HepG2 (cell line): ENCODE results near the gene TRIM31. TPM values are rescaled to one million over a fixed set of nuclear protein-coding genes. Genes with fewer than 3 reads are reported as not detected.

Source experiments
- ATAC-seq: fragments of 200-7000 bp; cut with Tn5 transposase; 3 replicates; pipeline ENCODE4 v1.9.1; 2020; ENCODE audit warnings: mild to moderate bottlenecking, moderate library complexity
- BruUV-seq: library from RNA; stranded (reverse); fragments of 400-500 nt; replicated peaks from 2 replicates; lab custom pipeline; 2021; lab: Mats Ljungman, UMichigan
- CTCF ChIA-PET: fragments of 300-600 bp; formaldehyde crosslinking; extraction: SDS; loops from one replicate; lab custom pipeline; 2021; ENCODE audit warnings: low total read pairs, inconsistent platforms, low intra/inter-chr PET ratio; lab: Yijun Ruan, JAX
- POLR2A ChIA-PET: fragments of 350-600 bp; sonication (Branson Sonifier 250); formaldehyde crosslinking; loops from one replicate; lab custom pipeline; 2020; ENCODE audit warnings: antibody characterized with exemption, inconsistent platforms; lab: Yijun Ruan, JAX
- DNase-seq: peaks from one replicate; pipeline ENCODE4 v3.0.0-alpha.2; 2015; ENCODE audit warnings: low spot score
- FAIRE-seq: peaks from 3 replicates; lab custom pipeline; 2011; peaks lifted over from hg19 to GRCh38; lab: Jason Lieb, UNC
- H2AFZ ChIP-seq: one replicate; pipeline ENCODE4 v1.6.1; 2011; ENCODE audit warnings: low read length, inconsistent platforms
- H3K27ac ChIP-seq: fragments of 300-600 bp; 3 replicates; pipeline ENCODE4 v1.8.0; 2011; ENCODE audit warnings: mixed run types, mild to moderate bottlenecking, mixed read lengths, low read length, inconsistent platforms; ENCODE audit not compliant: insufficient read depth; ENCODE audit errors: extremely low read length
- H3K27me3 ChIP-seq, 2 experiments: fragments of 200-600 bp in 1 of 2; 2 replicates in 1 of 2; 3 replicates in 1 of 2; pipeline versions ENCODE4 v1.6.0 to v1.8.0; 2011; ENCODE audit warnings: low read length in 2 of 2, mild to moderate bottlenecking in 2 of 2, moderate library complexity in 2 of 2, inconsistent platforms in 1 of 2; ENCODE audit not compliant: insufficient read depth in 2 of 2, control insufficient read depth in 1 of 2
- H3K36me3 ChIP-seq, 2 experiments: fragments of 200-600 bp in 1 of 2; replicated peaks in 1 of 2; 2 replicates in 1 of 2; 3 replicates in 1 of 2; pipeline versions ENCODE4 v1.5.1 to v1.8.0; 2011; ENCODE audit warnings: low read length in 2 of 2, inconsistent platforms in 1 of 2; ENCODE audit not compliant: insufficient read depth in 2 of 2, control insufficient read depth in 1 of 2
- H3K4me1 ChIP-seq: 2 replicates; pipeline ENCODE4 v1.5.1; 2012; ENCODE audit warnings: low read length, inconsistent platforms; ENCODE audit not compliant: insufficient read depth
- H3K4me2 ChIP-seq: 2 replicates; pipeline ENCODE4 v1.6.0; 2011; ENCODE audit warnings: low read depth, low read length, inconsistent platforms
- H3K4me3 ChIP-seq, 3 experiments: fragments of 200-600 bp in 1 of 3; sonication (generic), shearing (Covaris generic) in 1 of 3; replicated peaks in 1 of 3; 2 replicates each; pipeline ENCODE4 v1.5.1; 2011 to 2016; ENCODE audit warnings: low read length in 3 of 3, inconsistent platforms in 2 of 3, low read depth in 2 of 3, mild to moderate bottlenecking in 2 of 3, control low read depth in 1 of 3, mixed read lengths in 1 of 3; ENCODE audit not compliant: insufficient read depth in 1 of 3
- H3K79me2 ChIP-seq: one replicate; pipeline ENCODE4 v1.6.1; 2011; ENCODE audit warnings: low read length, inconsistent platforms; ENCODE audit not compliant: insufficient read depth
- H3K9ac ChIP-seq: 2 replicates; pipeline ENCODE4 v1.6.0; 2011; ENCODE audit warnings: mild to moderate bottlenecking, low read depth, low read length, inconsistent platforms; ENCODE audit not compliant: insufficient read depth
- H3K9me3 ChIP-seq: 2 replicates; pipeline ENCODE4 v1.5.1; 2012; ENCODE audit warnings: mild to moderate bottlenecking, low read length
- H4K20me1 ChIP-seq: 2 replicates; pipeline ENCODE4 v1.6.0; 2011; ENCODE audit warnings: inconsistent platforms, mild to moderate bottlenecking, low read length, moderate library complexity; ENCODE audit not compliant: insufficient read depth
- ATAD3A ChIP-seq: sonication (generic); formaldehyde crosslinking; IDR thresholded peaks from 2 replicates; pipeline ENCODE4 v1.4.0; 2020; ENCODE audit warnings: missing genetic modification reagents
- CCAR2 ChIP-seq: fragments of 200-400 bp; formaldehyde crosslinking; optimal IDR thresholded peaks from 2 replicates; pipeline ENCODE3; 2018; ENCODE audit warnings: low read depth, mild to moderate bottlenecking, low read length, moderate library complexity
- ETV6 ChIP-seq: sonication (generic); formaldehyde crosslinking; conservative IDR thresholded peaks from 2 replicates; pipeline ENCODE4 v1.4.0; 2020; ENCODE audit warnings: missing genetic modification reagents
- HDAC1 ChIP-seq: sonication (generic); formaldehyde crosslinking; IDR thresholded peaks from 2 replicates; pipeline ENCODE4 v1.5.1; 2020; ENCODE audit warnings: mild to moderate bottlenecking, missing genetic modification reagents
- MED8 ChIP-seq: sonication (generic); formaldehyde crosslinking; IDR thresholded peaks from 2 replicates; pipeline ENCODE4 v1.8.1; 2023; ENCODE audit warnings: mild to moderate bottlenecking, missing genetic modification reagents; ENCODE audit not compliant: insufficient replicate concordance
- MXD4 ChIP-seq: IDR thresholded peaks from 2 replicates; pipeline ENCODE4 v1.6.1; 2016; ENCODE audit warnings: mild to moderate bottlenecking, missing biosample characterization, missing genetic modification reagents
- NFKB2 ChIP-seq: sonication (generic); formaldehyde crosslinking; IDR thresholded peaks from 2 replicates; pipeline ENCODE4 v1.4.0; 2020; ENCODE audit warnings: missing genetic modification reagents, borderline replicate concordance
- SNAPC4 ChIP-seq: sonication (generic); formaldehyde crosslinking; IDR thresholded peaks from 2 replicates; pipeline ENCODE4 v1.4.0; 2020; ENCODE audit warnings: mild to moderate bottlenecking, missing genetic modification reagents
- ZBTB4 ChIP-seq: sonication (generic); formaldehyde crosslinking; IDR thresholded peaks from 2 replicates; pipeline ENCODE4 v1.4.0; 2020; ENCODE audit warnings: missing genetic modification reagents, mild to moderate bottlenecking, borderline replicate concordance
- ZNF543 ChIP-seq: sonication (generic); formaldehyde crosslinking; IDR thresholded peaks from 2 replicates; pipeline ENCODE4 v1.4.0; 2020; ENCODE audit warnings: mild to moderate bottlenecking, missing genetic modification reagents
- ZNF572 ChIP-seq: sonication (generic); formaldehyde crosslinking; IDR thresholded peaks from 2 replicates; pipeline ENCODE4 v1.5.1; 2020; ENCODE audit warnings: mild to moderate bottlenecking, missing genetic modification reagents
- WGBS: methylation state at CpG from one replicate; pipeline ENCODE4 v1.1.6; 2017; ENCODE audit warnings: low lambda C conversion rate; 5-methylcytosine and 5-hydroxymethylcytosine counted together
- in situ Hi-C: cut with HindIII; loops from 2 replicates; pipeline ENCODE4 v1.10.0; 2017; ENCODE audit warnings: low pct_unique_long_range_greater_than_20kb; ENCODE audit not compliant: extremely low pct_ligation_motif_present
- intact Hi-C: fragments of 100-400 bp; cut with micrococcal nuclease; formaldehyde crosslinking; loops from one replicate; pipeline ENCODE4 v1.10.0; 2022; ENCODE audit not compliant: unreplicated experiment
- polyA plus RNA-seq, 8 experiments: library from polyadenylated mRNA; depleted of rRNA in 3 of 8; stranded (reverse) in 7 of 8; unstranded in 1 of 8; fragments of >200 nt; fragmentation: Illumina TruSeq in 4 of 8; extraction: Trizol in 4 of 8; gene quantifications; 2 replicates each; pipeline versions ENCODE4 v1.2.1 to v1.2.3, GENCODE V29; 2011 to 2016; ENCODE audit warnings: low read depth in 4 of 8, missing spikeins in 1 of 8, mixed read lengths in 1 of 8; ENCODE audit not compliant: insufficient read depth in 1 of 8
- total RNA-seq, 5 experiments: library from RNA; depleted of rRNA; stranded (reverse); fragments of >200 nt; fragmentation: Illumina TruSeq; extraction: Trizol; gene quantifications; 2 replicates each; pipeline ENCODE4 v1.2.3, GENCODE V29; 2016; ENCODE audit warnings: low read depth in 1 of 5

The TRIM31 gene
- total and polyA plus RNA-seq, 2 of the 13 experiments (the other 11 are each of a cell fraction or from before 2014, with no cell fraction given) = 0.13 to 0.51 TPM

GRCh38 chr6:30061092-30061857, 51.6 kb downstream of the TRIM31 start, which contains the start of gene POLR1H:
TSS of gene POLR1H (plus strand) at chr6:30061265. CDS start at chr6:30061525, 260 bp downstream.
- in situ Hi-C loops (no loop called here), intact Hi-C loops (loop anchor here (1.0 to 2.0 kb wide), 2 partner anchors 42 to 110 kb away; no protein-coding TSS in a partner anchor)
- peaks cover 35% of the 10 kb centered on the region for H3K4me1 ChIP-seq
- FAIRE-seq (peak; percentile 94), DNase-seq (peak; percentile 95), ATAC-seq (peak; percentile 98)
- peaks cover 0 to 4% of the 10 kb centered on the region in 2 experiments; a peak in 1 of 5 replicates for H3K27me3 ChIP-seq
- no peaks in the 10 kb centered on the region for H4K20me1 ChIP-seq
- peak within 1 kb of the TSS; percentile 92 for H2AFZ ChIP-seq
- peak within 1 kb of the TSS; percentile 75 for H3K27ac ChIP-seq
- CTCF ChIA-PET = no interaction called here
- WGBS = under 1% methylated on average over 40 of the region's 48 CpGs
- H3K36me3 ChIP-seq = peaks cover 0 to 9% of the 10 kb centered on the region in 2 experiments; a peak in 2 of 5 replicates
- H3K9ac ChIP-seq = peak within 1 kb of the TSS; percentile 90
- peak within 1 kb of the TSS; percentile 89 to 99 (median 93) for H3K4me3 ChIP-seq
- BruUV-seq = TSS peak; percentile 74
- H3K4me2 ChIP-seq = peak within 1 kb of the TSS; percentile 99
- POLR2A ChIA-PET = interaction anchor here (0.7 to 2.8 kb wide), 22 partner anchors 9 to 1920 kb away, joined by 3 to 35 read pairs (median 4); partner anchors contain the start of genes RNF39, TRIM15, TRIM26 and ZKSCAN8
- peaks cover 37% of the 10 kb centered on the region for H3K79me2 ChIP-seq
- no peaks in the 10 kb centered on the region for H3K9me3 ChIP-seq
- TF ChIP-seq ZNF572 (CRISPR knock-in tag) (0 out of 2 replicates have a peak, but pooled peaks have one; percentile 13), SNAPC4 (CRISPR knock-in tag) (peak; percentile 83), MED8 (CRISPR knock-in tag) (peak; percentile 90), ZBTB4 (CRISPR knock-in tag) (peak; percentile 82; the same call in 1 of the 2 replicates), ZNF543 (CRISPR knock-in tag) (peak; percentile 81), ETV6 (0 out of 2 replicates have a peak, but pooled peaks have one; percentile 49), NFKB2 (peak; percentile 94), CCAR2 (peak; percentile 80), ATAD3A (CRISPR knock-in tag) (no peak), MXD4 (peak; percentile 81), HDAC1 (peak; percentile 88)
